DMS79 treated with DMSO at 0.1 percent for 48 hours (cell line): ENCODE results near the gene CMSS1.

ENCODE experiments used
- DNase-seq: peaks from one replicate; lab custom pipeline; 2025; lab: John Stamatoyannopoulos, UW

Gene CMSS1

GRCh38 chr3:99875581-99875928 is 57.9 kb downstream of the CMSS1 start:
- no peak for DNase-seq

- peak; percentile 40 for DNase-seq
Observed at GRCh38 chr3:99875929-99876841, 58.5 kb downstream of the CMSS1 start.

GRCh38 chr3:99877031-99877579 is 59.4 kb downstream of the CMSS1 start:
- no peak for DNase-seq

GRCh38 chr3:99878005-99878404 is 60.3 kb downstream of the CMSS1 start:
- no peak for DNase-seq

GRCh38 chr3:99879275-99879674 is 61.6 kb downstream of the CMSS1 start:
- DNase-seq = no peak

DNA sequence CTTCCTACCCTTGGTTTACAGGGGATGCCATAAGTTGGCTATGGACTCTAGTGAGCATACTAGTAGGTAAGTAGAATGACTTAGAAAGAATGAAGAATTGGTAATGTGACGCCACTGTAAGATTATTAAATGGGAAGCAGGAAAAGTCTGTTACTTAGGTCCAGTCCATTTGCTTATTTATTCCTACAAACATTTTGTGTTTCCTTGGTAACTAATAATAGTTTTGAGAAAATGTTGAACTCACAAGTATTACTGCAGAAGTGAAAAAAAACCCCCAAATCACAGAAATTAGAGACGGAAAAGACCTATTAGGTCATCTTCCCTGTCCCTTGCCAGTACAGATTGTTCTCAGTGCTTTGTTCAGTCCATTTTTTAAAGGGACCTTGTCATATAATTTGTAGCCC is 63.5 kb downstream of the CMSS1 start:
- DNase-seq = no peak

DNA sequence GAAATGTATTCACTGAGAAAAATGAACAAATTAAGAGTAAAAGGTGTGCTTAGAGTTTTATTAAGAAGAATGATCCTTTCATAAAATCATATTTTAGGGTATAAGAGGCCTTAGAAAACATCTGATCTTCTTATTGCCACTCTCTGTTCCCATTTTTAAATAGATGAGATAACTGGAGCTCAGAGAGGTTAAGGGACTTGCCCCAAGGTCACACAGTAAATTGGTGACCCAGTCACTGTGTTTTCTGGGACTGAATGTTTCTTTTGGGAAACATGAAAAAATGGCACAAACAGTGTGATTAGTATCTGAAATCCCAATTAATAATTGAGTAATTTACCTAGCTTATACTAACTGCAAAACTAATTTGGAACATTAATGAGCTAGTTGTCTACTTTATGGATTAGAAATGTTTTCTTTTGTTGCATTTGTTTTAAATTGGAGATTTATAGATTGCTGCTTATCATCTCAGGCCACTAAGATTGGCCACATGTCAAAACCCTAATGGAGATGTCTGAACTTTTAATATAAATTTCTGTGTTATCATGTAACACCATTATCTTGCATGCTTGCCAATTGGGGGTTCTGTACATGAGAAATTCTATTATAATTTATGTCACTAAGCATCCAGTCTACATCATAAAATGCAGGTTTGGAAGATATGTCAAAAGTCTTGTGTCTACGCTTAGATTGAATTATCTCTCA is 64.9 kb downstream of the CMSS1 start:
- DNase-seq = no peak

DNA sequence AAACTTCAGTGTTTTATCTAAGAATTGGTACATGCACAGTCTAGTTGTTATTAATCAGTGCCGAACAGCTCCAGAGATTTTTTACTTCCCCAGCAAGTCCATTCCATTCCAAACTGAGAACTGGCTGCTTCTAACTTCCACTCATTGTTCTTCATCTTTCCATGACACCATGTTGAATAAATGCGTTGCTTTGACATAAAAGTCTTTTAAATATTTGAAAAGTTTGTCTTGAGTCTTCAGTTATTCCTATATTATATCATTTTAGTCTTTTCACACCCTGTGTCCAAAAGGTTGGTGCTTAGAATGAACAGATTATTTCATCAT is 65.4 kb downstream of the CMSS1 start:
- DNase-seq = no peak

- no peak for DNase-seq
Observed at GRCh38 chr3:99883693-99884092, 66.0 kb downstream of the CMSS1 start.

GRCh38 chr3:99884484-99884883 is 66.8 kb downstream of the CMSS1 start:
- no peak for DNase-seq

GRCh38 chr3:99885085-99885484 is 67.4 kb downstream of the CMSS1 start:
- DNase-seq = no peak

DNA sequence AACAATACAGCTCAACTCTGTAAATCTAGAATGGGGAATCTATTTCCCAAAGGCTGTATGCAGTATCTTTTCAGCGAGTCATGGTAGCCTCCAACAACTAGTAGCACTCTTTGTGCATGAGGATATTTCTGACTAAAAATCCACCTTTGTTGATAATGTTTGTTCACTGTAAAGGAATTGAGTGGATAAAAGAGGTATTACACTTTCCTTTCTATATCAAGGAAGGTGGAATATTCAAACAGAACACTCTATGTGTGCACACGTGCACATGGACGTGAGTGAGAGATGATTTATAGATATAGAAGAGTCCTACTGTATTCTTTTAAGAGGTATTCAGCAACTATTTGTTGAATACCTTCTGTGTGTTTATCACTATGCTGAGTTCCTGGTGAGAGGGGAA is 68.2 kb downstream of the CMSS1 start:
- DNase-seq = no peak

DNA sequence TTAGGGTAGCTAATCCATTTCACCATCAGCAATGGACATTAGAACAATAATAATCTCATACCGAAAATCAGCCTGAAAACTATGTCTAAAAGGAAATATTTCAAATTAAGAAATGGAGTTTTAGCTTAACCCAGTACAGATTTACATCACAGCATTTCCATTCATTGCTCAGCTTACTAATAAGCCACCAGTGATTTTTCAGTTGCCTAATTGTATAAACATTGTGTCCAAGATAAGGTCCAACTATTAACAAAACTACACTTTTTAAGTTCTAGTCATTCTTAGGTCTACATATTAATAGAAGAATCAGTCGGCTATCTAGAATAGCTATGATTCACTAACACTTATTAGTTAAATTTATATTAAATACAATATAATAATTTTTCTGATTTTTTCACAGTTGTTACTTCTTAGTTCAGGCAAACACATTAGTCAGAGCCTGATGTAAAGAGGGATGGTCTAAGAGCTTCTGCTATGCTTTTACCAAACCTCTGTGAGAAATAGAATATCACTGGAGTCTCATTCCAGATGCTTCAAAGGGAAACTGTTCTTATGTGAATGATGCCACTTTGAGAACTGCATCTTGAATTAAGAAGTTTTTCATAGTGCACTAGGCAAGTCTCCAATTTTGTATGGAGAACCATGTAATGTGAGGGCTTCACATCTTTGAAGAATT is 74.1 kb downstream of the CMSS1 start:
- DNase-seq = no peak

DNA sequence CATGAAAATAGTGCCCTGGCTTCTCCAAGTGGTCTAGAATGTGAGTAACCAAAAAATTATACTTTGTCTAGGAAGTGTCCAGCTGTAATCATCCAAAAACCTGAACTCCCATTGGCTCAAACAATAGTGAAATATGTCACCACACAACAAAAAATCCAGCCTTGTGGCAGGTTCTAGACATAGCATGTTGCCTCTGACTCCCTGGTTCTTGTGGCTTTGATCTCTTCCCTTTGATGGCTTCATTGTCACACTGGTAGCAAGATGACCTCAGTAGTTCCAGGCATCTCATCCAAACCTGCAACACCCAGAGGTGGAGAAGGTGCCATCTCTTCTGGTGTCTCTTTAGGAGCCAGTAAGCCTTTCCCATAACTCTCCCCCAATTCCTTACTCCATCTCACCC is 74.7 kb downstream of the CMSS1 start:
- DNase-seq = no peak

DNA sequence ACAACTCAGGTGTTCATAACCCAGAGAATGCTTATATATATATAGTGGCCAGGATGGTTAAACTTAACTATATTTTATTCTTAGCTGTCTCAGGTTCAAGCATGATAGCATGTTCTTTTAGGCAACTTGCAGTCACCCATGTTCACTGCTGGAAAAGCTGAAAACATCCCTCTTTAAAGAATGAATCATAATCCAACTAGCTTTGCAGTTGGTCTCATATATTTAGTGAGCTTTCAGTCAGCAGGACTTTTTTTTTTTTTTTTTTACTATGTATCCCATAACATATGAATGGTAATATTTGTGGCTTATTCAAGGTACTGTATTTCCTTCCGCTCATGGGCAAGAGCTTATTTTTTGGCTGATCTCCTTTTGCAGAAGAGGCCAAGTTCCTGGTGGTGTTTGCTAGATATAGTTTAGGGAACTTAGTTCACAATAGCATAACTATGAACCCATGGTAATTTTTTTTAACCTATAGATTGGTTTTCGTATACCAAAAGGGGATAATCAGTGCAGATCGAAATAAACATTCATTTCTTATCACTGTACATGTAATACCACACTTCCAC is 77.6 kb downstream of the CMSS1 start:
- no peak for DNase-seq

GRCh38 chr3:99895703-99896441 is 78.2 kb downstream of the CMSS1 start:
- DNase-seq = no peak

GRCh38 chr3:99896482-99896881 is 78.8 kb downstream of the CMSS1 start:
- no peak for DNase-seq

- DNase-seq = no peak
Observed at GRCh38 chr3:99899603-99900002, 81.9 kb downstream of the CMSS1 start.

GRCh38 chr3:99900248-99900647 is 82.6 kb downstream of the CMSS1 start:
- DNase-seq = no peak

- peak; percentile 51 for DNase-seq
Observed at GRCh38 chr3:99901200-99901926, 83.7 kb downstream of the CMSS1 start.

GRCh38 chr3:99902091-99902490 is 84.4 kb downstream of the CMSS1 start:
- DNase-seq = no peak
